HCT116 (cell line): Measurements from ENCODE around the gene LYRM7. TPM values are rescaled to one million over a fixed set of nuclear protein-coding genes. Genes with fewer than 3 reads are reported as not detected.

Experiments used
- ATAC-seq: fragments of 200-7000 bp; cut with Tn5 transposase; 2 replicates; pipeline ENCODE4 v1.9.1; 2020; ENCODE audit warnings: mild to moderate bottlenecking, moderate library complexity
- BruUV-seq: library from RNA; stranded (reverse); fragments of 400-500 nt; replicated peaks from 2 replicates; lab custom pipeline; 2021; lab: Mats Ljungman, UMichigan
- CTCF ChIA-PET: fragments of 300-600 bp; sonication (Branson Sonifier 250); formaldehyde crosslinking; loops from one replicate; lab custom pipeline; 2021; ENCODE audit warnings: antibody characterized with exemption; lab: Charles Lee
- POLR2A ChIA-PET: fragments of 300-600, 350-600 bp; sonication (Branson Sonifier 250); formaldehyde crosslinking; loops from one replicate; lab custom pipeline; 2021; ENCODE audit warnings: antibody characterized with exemption; lab: Charles Lee
- RAD21 ChIA-PET, 2 experiments: fragments of 300-600 bp; sonication (Branson Sonifier 250); formaldehyde crosslinking; loops; one replicate each; lab custom pipeline; 2023; ENCODE audit warnings: low total read pairs in 2 of 2; ENCODE audit not compliant: uncharacterized antibody in 2 of 2, unreplicated experiment in 2 of 2, low non-redundant PET in 1 of 2; lab: Charles Lee
- DNase-seq: peaks from one replicate; pipeline ENCODE4 v3.0.0-alpha.2; 2010; ENCODE audit warnings: low read depth, low spot score
- H2AFZ ChIP-seq: fragments of 200-600 bp; shearing (Covaris generic), sonication (generic); 2 replicates; pipeline ENCODE4 v1.6.1; 2017; ENCODE audit warnings: low read depth, mixed run types, mixed read lengths, antibody characterized with exemption, low read length; ENCODE audit not compliant: poor library complexity, severe bottlenecking
- H3K27ac ChIP-seq: 2 replicates; pipeline ENCODE4 v1.5.1; 2012; ENCODE audit warnings: low read depth, low read length
- H3K27me3 ChIP-seq: fragments of 200-600 bp; sonication (generic); 2 replicates; pipeline ENCODE4 v1.6.1; 2016; ENCODE audit warnings: mixed run types, low read length, mixed read lengths; ENCODE audit not compliant: insufficient read depth
- H3K36me3 ChIP-seq, 2 experiments: fragments of 200-500 bp in 1 of 2; fragments of 200-600 bp in 1 of 2; sonication (Bioruptor generic) in 1 of 2; sonication (generic) in 1 of 2; 2 replicates each; pipeline versions ENCODE4 v1.5.1 to v1.6.1; 2014 to 2016; ENCODE audit warnings: low read length in 2 of 2, inconsistent platforms in 1 of 2, mixed read lengths in 1 of 2, mixed run types in 1 of 2; ENCODE audit not compliant: insufficient read depth in 2 of 2, control insufficient read depth in 1 of 2
- H3K4me1 ChIP-seq, 2 experiments: fragments of 200-600 bp in 1 of 2; sonication (generic) in 1 of 2; 2 replicates each; pipeline versions ENCODE4 v1.5.1 to v1.6.1; 2012 to 2017; ENCODE audit warnings: low read length in 2 of 2, inconsistent platforms in 1 of 2, mild to moderate bottlenecking in 1 of 2, mixed read lengths in 1 of 2, mixed run types in 1 of 2, moderate library complexity in 1 of 2; ENCODE audit not compliant: insufficient read depth in 2 of 2, control insufficient read depth in 1 of 2
- H3K4me2 ChIP-seq: fragments of 200-600 bp; sonication (generic); 2 replicates; pipeline ENCODE4 v1.6.1; 2017; ENCODE audit warnings: mixed run types, low read length, mixed read lengths
- H3K4me3 ChIP-seq, 2 experiments: fragments of 200-600 bp in 1 of 2; sonication (generic) in 1 of 2; replicated peaks in 1 of 2; 2 replicates each; pipeline ENCODE4 v1.5.1; 2011 to 2016; ENCODE audit warnings: low read length in 2 of 2, control low read depth in 1 of 2, low read depth in 1 of 2, mild to moderate bottlenecking in 1 of 2, mixed read lengths in 1 of 2, mixed run types in 1 of 2
- H3K79me2 ChIP-seq: fragments of 200-600 bp; sonication (generic); 2 replicates; pipeline ENCODE4 v1.6.1; 2017; ENCODE audit warnings: mild to moderate bottlenecking, mixed run types, low read length, moderate library complexity, mixed read lengths; ENCODE audit not compliant: insufficient read depth
- H3K9ac ChIP-seq: fragments of 200-600 bp; sonication (generic); 2 replicates; pipeline ENCODE4 v1.6.1; 2016; ENCODE audit warnings: low read length, mixed read lengths
- H3K9me2 ChIP-seq: fragments of 200-600 bp; sonication (generic), shearing (Covaris generic); 2 replicates; pipeline ENCODE4 v1.6.1; 2017; ENCODE audit warnings: mixed run types, mild to moderate bottlenecking, moderate library complexity; ENCODE audit not compliant: insufficient read depth
- H3K9me3 ChIP-seq, 2 experiments: fragments of 200-500 bp in 1 of 2; fragments of 200-600 bp in 1 of 2; sonication (Bioruptor generic) in 1 of 2; sonication (generic) in 1 of 2; 2 replicates each; pipeline ENCODE4 v1.6.1; 2014 to 2017; ENCODE audit warnings: low read length in 2 of 2, mixed read lengths in 2 of 2, inconsistent platforms in 1 of 2, low read depth in 1 of 2, mild to moderate bottlenecking in 1 of 2, mixed run types in 1 of 2, moderate library complexity in 1 of 2; ENCODE audit not compliant: control insufficient read depth in 1 of 2, insufficient read depth in 1 of 2
- H4K20me1 ChIP-seq: fragments of 200-600 bp; sonication (generic), shearing (Covaris generic); 2 replicates; pipeline ENCODE4 v1.6.1; 2017; ENCODE audit warnings: mixed run types, mild to moderate bottlenecking, moderate library complexity; ENCODE audit not compliant: insufficient read depth
- CEBPB ChIP-seq: IDR thresholded peaks from 2 replicates; pipeline ENCODE4 v1.6.1; 2012; ENCODE audit warnings: low read depth
- EGR1 ChIP-seq: IDR thresholded peaks from 2 replicates; pipeline ENCODE4 v1.6.1; 2012; ENCODE audit warnings: low read depth
- ELF1 ChIP-seq: IDR thresholded peaks from 2 replicates; pipeline ENCODE4 v1.6.1; 2012; ENCODE audit warnings: low read depth, borderline replicate concordance
- EZH2 ChIP-seq: fragments of 200-600 bp; sonication (generic); IDR thresholded peaks from 2 replicates; pipeline ENCODE4 v1.6.1; 2017; ENCODE audit warnings: antibody characterized with exemption, mixed run types
- EZH2phosphoT487 ChIP-seq: fragments of 200-600 bp; IDR thresholded peaks from 2 replicates; pipeline ENCODE4 v1.6.1; 2018; ENCODE audit warnings: antibody characterized with exemption, borderline replicate concordance
- JUND ChIP-seq: IDR thresholded peaks from 2 replicates; pipeline ENCODE4 v1.6.1; 2012
- RAD21 ChIP-seq: IDR thresholded peaks from 2 replicates; pipeline ENCODE4 v1.6.1; 2012; ENCODE audit warnings: low read depth, mild to moderate bottlenecking
- SIN3A ChIP-seq: IDR thresholded peaks from 2 replicates; pipeline ENCODE4 v1.6.1; 2012; ENCODE audit warnings: low read depth
- SP1 ChIP-seq: IDR thresholded peaks from 2 replicates; pipeline ENCODE4 v1.6.1; 2012; ENCODE audit warnings: low read depth
- YY1 ChIP-seq: IDR thresholded peaks from 2 replicates; pipeline ENCODE4 v1.6.1; 2011; ENCODE audit warnings: low read length, low read depth, moderate library complexity, mild to moderate bottlenecking; ENCODE audit not compliant: insufficient replicate concordance; ENCODE audit errors: extremely low read depth
- ZFX ChIP-seq: fragments of 450-650 bp; IDR thresholded peaks from 2 replicates; pipeline ENCODE4 v1.6.1; 2017
- intact Hi-C: fragments of 100-400 bp; cut with micrococcal nuclease; formaldehyde crosslinking; loops from 2 replicates; pipeline ENCODE4 v1.10.0; 2022
- total RNA-seq: library from RNA; stranded (reverse); gene quantifications from one replicate; pipeline ENCODE4 v1.2.1, GENCODE V29; 2021; ENCODE audit not compliant: unreplicated experiment
- TF ChIP-seq, protein P1 (sequence below), 3 experiments: fragments of 200-600 bp in 1 of 3; sonication (generic) in 1 of 3; IDR thresholded peaks in 2 of 3; conservative IDR thresholded peaks in 1 of 3; 2 replicates each; pipeline ENCODE4 v1.5.1; 2012 to 2017; ENCODE audit warnings: low read depth in 2 of 3, low read length in 2 of 3, antibody characterized with exemption in 1 of 3, borderline replicate concordance in 1 of 3, control low read depth in 1 of 3, mild to moderate bottlenecking in 1 of 3, mixed read lengths in 1 of 3, mixed run types in 1 of 3, moderate library complexity in 1 of 3; ENCODE audit not compliant: insufficient read depth in 1 of 3
- TF ChIP-seq, protein P2 (sequence below): IDR thresholded peaks from 2 replicates; pipeline ENCODE4 v1.6.1; 2012
- TF ChIP-seq, protein P3 (sequence below): IDR thresholded peaks from 2 replicates; pipeline ENCODE4 v1.6.1; 2011; ENCODE audit warnings: mild to moderate bottlenecking, low read length, moderate library complexity; ENCODE audit not compliant: insufficient replicate concordance; ENCODE audit errors: extremely low read depth
- TF ChIP-seq, protein P4 (sequence below): IDR thresholded peaks from 2 replicates; pipeline ENCODE4 v1.6.1; 2012
- TF ChIP-seq, protein P5 (sequence below): IDR thresholded peaks from 2 replicates; pipeline ENCODE4 v1.6.1; 2012; ENCODE audit warnings: low read depth

The LYRM7 gene
- total RNA-seq, 1 experiment from 2014 or later, result 14.4 TPM

DNA sequence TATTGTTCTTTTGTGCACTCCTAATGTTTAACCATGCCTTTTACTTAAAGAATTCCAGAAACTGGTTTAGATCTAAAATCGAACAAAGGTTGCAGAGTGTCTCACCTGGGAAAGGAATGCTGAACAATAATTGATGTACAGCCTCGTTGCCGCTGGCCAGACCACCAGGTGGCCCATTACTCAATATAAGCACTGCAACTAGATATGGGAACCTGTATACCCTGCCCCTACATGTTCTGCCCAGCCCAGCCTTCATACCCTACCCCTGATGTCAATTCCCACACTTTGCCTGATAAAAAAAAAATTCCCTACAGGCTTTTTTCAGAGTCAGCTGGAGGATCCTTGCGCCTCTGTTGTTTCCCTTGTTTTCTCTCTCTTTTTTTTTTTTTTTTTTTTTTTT lies 19.5 kb upstream of the LYRM7 start (continued):
- TF ChIP-seq, protein P1, sequence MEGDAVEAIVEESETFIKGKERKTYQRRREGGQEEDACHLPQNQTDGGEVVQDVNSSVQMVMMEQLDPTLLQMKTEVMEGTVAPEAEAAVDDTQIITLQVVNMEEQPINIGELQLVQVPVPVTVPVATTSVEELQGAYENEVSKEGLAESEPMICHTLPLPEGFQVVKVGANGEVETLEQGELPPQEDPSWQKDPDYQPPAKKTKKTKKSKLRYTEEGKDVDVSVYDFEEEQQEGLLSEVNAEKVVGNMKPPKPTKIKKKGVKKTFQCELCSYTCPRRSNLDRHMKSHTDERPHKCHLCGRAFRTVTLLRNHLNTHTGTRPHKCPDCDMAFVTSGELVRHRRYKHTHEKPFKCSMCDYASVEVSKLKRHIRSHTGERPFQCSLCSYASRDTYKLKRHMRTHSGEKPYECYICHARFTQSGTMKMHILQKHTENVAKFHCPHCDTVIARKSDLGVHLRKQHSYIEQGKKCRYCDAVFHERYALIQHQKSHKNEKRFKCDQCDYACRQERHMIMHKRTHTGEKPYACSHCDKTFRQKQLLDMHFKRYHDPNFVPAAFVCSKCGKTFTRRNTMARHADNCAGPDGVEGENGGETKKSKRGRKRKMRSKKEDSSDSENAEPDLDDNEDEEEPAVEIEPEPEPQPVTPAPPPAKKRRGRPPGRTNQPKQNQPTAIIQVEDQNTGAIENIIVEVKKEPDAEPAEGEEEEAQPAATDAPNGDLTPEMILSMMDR (IDR thresholded peaks at IDR 0.05 in 2 of 3, conservative IDR thresholded peaks at IDR 0.05 in 1 of 3; ENCODE audit: borderline replicate concordance in 1 of 3, insufficient read depth in 1 of 3, low read depth in 2 of 3, low read length in 2 of 3), result no peak
- TF ChIP-seq, protein P2, sequence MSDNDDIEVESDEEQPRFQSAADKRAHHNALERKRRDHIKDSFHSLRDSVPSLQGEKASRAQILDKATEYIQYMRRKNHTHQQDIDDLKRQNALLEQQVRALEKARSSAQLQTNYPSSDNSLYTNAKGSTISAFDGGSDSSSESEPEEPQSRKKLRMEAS, result no peak
- TF ChIP-seq JUND (no peak), ELF1 (no peak), RAD21 (no peak), SP1 (no peak), EZH2 (no peak), CEBPB (no peak), EZH2phosphoT487 (no peak), ZFX (no peak)

DNA sequence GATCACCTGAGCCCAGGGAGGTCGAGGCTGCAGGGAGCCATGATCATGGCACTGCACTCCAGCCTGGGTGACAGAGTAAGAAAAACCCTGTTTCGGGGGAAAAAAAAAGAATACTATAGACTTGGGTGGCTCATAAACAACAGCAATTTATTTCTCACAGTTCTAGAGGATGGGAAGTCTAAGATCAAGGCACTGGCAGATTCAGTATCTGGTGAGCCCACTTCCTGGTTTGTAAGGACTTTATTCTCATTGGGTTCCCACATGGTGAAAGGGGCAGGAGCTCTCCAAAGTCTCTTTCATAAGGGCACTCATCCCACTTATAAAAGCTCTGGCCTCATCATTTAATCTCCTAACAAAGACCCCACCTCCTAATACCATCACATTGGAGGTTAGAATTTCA lies 14.4 kb upstream of the LYRM7 start:
- ChIA-PET POLR2A (no interaction called here), RAD21 (no interaction called here), CTCF (no interaction called here)
- H3K9me3 ChIP-seq, result no peaks in the 10 kb centered on the region
- no TSS peak for BruUV-seq
- H2AFZ ChIP-seq, result no peak overlapping the region
- H3K27ac ChIP-seq, result no peak overlapping the region
- TF ChIP-seq CEBPB (no peak), EGR1 (no peak), SIN3A (no peak), EZH2phosphoT487 (no peak), SP1 (no peak), ZFX (no peak), RAD21 (no peak), YY1 (no peak), ELF1 (no peak), EZH2 (no peak)
- TF ChIP-seq, protein P3, sequence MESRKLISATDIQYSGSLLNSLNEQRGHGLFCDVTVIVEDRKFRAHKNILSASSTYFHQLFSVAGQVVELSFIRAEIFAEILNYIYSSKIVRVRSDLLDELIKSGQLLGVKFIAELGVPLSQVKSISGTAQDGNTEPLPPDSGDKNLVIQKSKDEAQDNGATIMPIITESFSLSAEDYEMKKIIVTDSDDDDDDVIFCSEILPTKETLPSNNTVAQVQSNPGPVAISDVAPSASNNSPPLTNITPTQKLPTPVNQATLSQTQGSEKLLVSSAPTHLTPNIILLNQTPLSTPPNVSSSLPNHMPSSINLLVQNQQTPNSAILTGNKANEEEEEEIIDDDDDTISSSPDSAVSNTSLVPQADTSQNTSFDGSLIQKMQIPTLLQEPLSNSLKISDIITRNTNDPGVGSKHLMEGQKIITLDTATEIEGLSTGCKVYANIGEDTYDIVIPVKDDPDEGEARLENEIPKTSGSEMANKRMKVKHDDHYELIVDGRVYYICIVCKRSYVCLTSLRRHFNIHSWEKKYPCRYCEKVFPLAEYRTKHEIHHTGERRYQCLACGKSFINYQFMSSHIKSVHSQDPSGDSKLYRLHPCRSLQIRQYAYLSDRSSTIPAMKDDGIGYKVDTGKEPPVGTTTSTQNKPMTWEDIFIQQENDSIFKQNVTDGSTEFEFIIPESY, result no peak
- TF ChIP-seq, protein P4, sequence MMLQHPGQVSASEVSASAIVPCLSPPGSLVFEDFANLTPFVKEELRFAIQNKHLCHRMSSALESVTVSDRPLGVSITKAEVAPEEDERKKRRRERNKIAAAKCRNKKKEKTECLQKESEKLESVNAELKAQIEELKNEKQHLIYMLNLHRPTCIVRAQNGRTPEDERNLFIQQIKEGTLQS, result no peak
- TF ChIP-seq, protein P5, sequence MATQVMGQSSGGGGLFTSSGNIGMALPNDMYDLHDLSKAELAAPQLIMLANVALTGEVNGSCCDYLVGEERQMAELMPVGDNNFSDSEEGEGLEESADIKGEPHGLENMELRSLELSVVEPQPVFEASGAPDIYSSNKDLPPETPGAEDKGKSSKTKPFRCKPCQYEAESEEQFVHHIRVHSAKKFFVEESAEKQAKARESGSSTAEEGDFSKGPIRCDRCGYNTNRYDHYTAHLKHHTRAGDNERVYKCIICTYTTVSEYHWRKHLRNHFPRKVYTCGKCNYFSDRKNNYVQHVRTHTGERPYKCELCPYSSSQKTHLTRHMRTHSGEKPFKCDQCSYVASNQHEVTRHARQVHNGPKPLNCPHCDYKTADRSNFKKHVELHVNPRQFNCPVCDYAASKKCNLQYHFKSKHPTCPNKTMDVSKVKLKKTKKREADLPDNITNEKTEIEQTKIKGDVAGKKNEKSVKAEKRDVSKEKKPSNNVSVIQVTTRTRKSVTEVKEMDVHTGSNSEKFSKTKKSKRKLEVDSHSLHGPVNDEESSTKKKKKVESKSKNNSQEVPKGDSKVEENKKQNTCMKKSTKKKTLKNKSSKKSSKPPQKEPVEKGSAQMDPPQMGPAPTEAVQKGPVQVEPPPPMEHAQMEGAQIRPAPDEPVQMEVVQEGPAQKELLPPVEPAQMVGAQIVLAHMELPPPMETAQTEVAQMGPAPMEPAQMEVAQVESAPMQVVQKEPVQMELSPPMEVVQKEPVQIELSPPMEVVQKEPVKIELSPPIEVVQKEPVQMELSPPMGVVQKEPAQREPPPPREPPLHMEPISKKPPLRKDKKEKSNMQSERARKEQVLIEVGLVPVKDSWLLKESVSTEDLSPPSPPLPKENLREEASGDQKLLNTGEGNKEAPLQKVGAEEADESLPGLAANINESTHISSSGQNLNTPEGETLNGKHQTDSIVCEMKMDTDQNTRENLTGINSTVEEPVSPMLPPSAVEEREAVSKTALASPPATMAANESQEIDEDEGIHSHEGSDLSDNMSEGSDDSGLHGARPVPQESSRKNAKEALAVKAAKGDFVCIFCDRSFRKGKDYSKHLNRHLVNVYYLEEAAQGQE, result no peak
- TF ChIP-seq, protein P2, result no peak
- no peaks in the 10 kb centered on the region for H3K4me1 ChIP-seq
- no peak overlapping the region for H3K9ac ChIP-seq
- intact Hi-C loops, result no loop called here
- no peak overlapping the region for H3K4me2 ChIP-seq
- no peaks in the 10 kb centered on the region for H3K9me2 ChIP-seq
- no peak for ATAC-seq
- no peaks in the 10 kb centered on the region for H3K27me3 ChIP-seq
- H4K20me1 ChIP-seq, result peaks cover 6% of the 10 kb centered on the region; the same call in 1 of the 2 replicates
- DNase-seq, result no peak
- peaks cover 26 to 27% of the 10 kb centered on the region in 2 experiments for H3K36me3 ChIP-seq
- no peak overlapping the region for H3K4me3 ChIP-seq
- peaks cover 22% of the 10 kb centered on the region for H3K79me2 ChIP-seq
